Fibroblast of skin of left biceps (primary cell): ENCODE measurements around the gene HOXB6.

Experiments used
- DNase-seq, 2 experiments: peaks; one replicate each; pipeline ENCODE4 v3.0.0-alpha.2; 2013; ENCODE audit warnings: low read depth in 2 of 2

Gene HOXB6

DNA sequence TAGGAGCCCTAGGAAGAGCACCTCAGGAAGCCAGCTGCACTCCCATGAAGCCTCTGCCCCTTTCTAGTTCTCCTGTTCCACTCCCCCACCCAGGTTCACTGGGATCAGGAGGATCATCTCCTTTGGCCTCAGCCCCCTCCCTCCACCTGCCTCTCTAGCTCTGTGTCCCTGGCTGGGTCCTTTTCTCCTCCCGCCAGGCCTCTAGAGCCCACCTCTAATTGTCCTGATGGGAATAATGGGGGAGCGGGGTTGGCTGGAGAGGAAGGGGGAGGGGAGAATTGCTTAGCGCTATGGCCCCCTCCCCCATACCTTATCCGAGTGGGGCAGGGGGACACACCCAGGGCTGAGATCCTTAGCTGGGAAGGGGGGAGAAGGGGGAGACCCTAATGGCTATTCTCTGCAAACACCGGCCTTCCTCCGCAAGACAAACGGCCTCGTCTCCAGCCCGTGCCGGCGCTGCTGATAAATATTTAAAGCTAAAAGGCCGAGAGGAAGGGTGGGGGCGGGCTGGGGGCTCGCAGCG is 5.0 kb upstream of the HOXB6 start:
- no peak for DNase-seq

- no peak for DNase-seq
Observed at GRCh38 chr17:48609033-48609432, 4.2 kb upstream of the HOXB6 start.

DNA sequence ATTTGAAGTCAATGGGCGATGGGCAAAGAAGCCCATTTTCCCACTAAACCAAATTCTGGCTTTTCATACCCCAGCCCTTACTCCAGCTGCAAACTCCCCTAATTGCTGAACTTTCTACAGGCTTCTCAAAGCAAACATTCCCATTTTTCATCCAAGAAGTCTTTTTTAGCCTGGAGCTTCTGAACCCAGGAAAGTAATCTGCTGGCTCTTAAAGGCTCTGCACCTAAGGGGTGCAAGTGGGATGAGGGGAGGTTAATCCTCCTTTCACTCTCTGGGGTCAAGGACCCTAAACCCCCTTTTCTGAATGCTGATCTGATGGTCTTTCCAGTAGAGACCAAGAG is 3.7 kb upstream of the HOXB6 start:
- no peak for DNase-seq

DNA sequence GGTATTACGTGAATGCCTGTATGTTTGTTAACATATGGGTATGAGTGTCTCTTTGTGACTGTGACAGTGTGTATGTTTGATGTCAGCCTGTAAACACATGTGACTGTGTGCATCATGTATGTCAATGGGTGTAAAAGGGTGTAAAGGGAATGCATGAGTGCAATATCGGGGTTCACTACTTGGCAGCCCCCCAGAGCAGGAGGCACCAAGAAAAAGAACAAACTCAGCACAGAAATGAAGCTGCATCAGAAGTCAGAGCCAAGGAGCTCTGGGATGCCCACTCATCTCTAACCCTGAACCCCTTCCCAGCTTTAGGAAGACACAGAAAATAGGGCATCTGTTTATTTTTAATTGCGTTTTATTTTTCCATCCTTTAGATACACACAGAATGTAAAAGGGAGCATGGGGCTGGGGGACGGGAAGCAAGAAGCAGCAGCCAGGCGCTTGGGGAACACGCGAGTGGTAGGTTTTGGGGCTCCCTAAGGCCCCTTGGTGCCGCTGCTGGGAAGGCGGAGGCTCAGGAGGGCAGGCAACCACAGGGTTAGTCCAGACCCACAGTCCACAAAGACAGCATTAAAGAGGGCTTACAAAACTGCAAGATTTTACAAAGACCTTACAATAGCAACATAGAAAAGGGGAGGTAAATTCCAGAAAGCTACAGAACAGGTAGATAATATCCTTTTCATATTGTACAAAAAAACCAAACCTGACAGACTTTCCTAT is 2.3 kb upstream of the HOXB6 start:
- DNase-seq = no peak

GRCh38 chr17:48605991-48606891 is 1.5 kb upstream of the HOXB6 start:
- no peak for DNase-seq

DNA sequence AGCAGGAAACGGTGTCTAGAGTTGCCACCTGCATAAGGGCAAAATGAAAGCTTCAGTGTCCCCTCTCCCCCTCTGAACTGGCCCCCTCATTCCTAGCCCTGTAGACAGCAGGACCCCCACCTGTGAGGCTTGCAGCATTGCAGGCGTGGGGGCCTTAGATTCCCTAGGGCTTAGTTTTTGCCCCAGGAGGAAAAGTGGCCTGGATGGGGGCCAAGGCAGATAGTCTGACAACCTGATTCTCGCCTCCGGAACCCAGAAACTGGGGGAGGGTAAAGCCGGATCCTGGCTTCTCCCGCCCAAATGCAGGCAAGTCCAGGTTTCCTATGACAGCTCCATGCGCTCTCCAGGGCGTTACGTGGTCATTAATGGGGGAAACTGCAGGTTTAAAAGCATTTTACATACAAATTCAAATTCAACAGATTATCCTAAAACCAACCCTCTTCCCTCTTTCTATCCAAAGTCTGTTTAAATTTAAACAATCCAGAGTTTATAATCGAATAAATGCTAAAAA is 678 bp upstream of the HOXB6 start:
- DNase-seq = no peak

- no peak for DNase-seq
Observed at GRCh38 chr17:48603959-48604769, 622 bp downstream of the HOXB6 start.

- DNase-seq = no peak
Observed at GRCh38 chr17:48601539-48602425, 3.0 kb downstream of the HOXB6 start.

DNA sequence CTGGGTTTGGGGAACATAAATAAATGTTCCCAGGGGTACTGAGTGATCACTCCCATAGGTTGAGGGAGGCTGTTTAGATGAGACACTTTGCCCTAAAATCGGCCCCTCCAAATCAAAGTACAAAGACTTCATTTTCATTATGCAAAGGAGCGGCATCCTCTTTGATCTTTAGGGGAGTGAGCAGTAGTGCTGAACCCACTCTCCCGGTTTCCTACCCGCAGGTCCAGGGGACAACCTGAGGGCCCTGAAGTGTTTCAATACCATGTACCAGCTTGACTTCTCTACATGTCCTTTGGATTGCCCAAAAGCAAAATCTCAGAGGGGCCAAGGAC is 3.6 kb downstream of the HOXB6 start:
- no peak for DNase-seq

DNA sequence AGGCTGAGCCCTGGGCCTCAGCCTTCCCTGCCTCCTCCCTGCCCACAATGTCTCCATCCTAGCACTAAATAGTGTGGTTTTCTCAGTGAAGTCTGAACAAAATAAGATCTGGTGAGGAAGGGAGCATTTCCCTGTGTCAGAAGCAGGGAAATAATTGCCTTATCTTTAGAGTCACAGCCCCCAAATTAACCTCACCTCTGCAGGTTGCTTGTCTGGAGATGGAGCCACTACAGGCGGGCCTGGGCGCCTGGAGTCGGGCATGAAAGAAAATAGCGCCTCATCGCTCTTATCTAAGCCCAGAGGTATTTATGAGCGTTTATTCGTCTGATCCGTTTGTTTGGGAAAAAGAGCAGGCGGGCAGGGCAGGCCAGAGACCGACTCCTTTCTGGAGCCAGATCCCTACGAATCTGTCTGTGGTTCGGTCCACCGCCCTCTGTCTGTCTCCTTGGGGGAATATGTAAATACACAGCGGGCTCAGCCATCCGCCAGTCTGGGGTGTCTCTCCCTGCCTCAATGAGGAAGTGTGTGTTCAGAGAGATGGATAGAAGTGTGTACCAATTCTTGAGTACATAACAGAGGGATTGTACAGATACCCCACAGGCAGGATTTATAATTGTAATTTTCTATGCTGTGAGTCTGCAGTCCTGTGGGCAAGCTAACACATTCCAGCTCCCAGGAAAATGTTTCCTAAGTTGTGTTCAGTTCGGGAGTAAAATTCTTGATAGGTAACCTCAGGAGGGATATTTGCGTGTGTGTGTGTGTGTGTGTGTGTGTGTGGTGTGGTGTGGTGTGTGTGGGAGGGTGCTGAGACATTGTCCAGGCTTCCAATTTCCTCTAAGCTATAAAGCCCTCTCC is 4.3 kb downstream of the HOXB6 start:
- no peak for DNase-seq

DNA sequence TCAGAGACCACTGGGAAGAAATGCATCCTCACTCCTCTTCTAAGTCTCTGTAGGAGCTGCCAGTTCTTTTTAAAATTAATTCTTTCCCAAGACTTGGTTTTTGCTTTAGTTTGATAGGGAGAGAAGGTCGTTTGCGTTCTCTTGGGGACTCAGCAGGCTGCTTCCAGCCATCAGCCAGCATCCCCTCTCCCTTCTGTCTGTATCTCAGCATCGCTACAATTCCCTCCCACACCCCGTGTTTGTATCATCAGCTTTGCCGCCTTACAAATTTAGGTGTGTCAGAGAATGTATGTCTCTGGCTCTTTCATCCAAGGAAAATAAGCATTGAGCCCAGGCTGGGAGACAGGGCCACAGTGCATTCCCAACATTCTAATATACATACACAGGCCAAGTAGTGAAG is 5.4 kb downstream of the HOXB6 start:
- DNase-seq = no peak

GRCh38 chr17:48598736-48599135 is 6.0 kb downstream of the HOXB6 start:
- DNase-seq = no peak

- no peak for DNase-seq
Observed at GRCh38 chr17:48597778-48598631, 6.8 kb downstream of the HOXB6 start.

DNA sequence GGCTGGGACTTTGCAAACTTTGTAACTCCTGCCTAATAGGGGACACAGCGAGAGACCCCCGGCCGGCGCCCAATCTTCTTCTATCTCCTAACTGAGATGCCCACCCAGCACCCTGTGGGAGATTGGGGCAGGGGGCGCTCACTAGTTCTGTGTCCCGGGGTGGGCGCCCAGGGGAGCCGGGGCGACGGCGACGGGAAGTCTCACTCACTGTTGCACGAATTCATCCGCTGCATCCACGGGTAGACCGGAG is 7.3 kb downstream of the HOXB6 start:
- DNase-seq = no peak

GRCh38 chr17:48596735-48597527 is 7.9 kb downstream of the HOXB6 start:
- DNase-seq = no peak

DNA sequence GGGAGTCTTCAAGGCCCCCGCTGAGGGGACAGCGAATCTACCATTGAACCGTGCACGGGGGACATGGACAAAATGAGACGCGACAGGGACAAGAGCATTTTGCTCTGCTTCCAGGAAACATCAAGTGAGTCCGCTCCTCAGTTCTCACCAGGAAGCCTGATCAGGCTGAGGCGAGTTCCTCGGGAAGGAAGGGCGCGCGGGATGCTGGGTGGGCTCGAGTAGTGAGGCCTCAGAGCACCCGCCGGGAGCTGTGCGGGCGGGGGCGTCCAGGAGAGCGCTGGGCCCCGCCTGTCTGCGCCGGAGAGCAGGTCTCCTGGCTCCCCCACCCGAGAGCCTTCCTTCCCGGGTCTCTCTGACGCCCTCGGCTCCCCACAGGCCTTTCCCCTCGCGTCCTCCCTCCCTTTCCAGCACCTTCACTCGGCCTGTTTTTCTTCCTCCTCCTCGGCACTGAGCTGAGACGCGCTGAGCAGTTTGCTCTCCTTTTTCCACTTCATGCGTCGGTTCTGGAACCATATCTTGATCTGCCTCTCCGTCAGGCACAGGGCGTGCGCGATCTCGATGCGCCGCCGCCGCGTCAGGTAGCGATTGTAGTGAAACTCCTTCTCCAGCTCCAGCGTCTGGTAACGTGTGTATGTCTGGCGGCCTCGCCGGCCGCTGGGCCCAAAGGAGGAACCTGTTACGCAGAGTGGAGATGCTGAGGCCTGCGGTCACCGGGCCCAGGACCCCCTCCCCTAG is 8.6 kb downstream of the HOXB6 start:
- no peak for DNase-seq

- no peak for DNase-seq
Observed at GRCh38 chr17:48595278-48595999, 9.3 kb downstream of the HOXB6 start.
